Upper lobe of left lung (tissue), 6 donors: ENCODE data around the gene SMPD1. TPM values are rescaled to one million over a fixed set of nuclear protein-coding genes. Genes with fewer than 3 reads are reported as not detected.
"Not testable (repeated sequence)": the region's sequence is repeated elsewhere in the genome, so short reads cannot be mapped to it uniquely, and the experiment has no call there.

ENCODE experiments used
- ATAC-seq, 2 donors: fragments of 200-7000 bp; cut with Tn5 transposase; one replicate each; pipeline ENCODE4 v1.9.1; 2022; ENCODE audit warnings: mild to moderate bottlenecking in 2 of 2, moderate library complexity in 2 of 2; ENCODE audit not compliant: low FRiP score in 2 of 2
- DNase-seq, 2 donors: peaks; one replicate each; pipeline ENCODE4 v3.0.0-alpha.2; 2019 to 2020
- H3K27ac ChIP-seq, 4 donors: fragments of 200-600 bp; sonication (generic); one replicate each; pipeline ENCODE4 v1.5.1; 2016 to 2019
- H3K27me3 ChIP-seq, 4 donors: fragments of 200-600 bp; sonication (generic); one replicate each; pipeline ENCODE4 v1.5.1; 2017 to 2019
- H3K36me3 ChIP-seq, 4 donors: fragments of 200-600 bp; sonication (generic); one replicate each; pipeline ENCODE4 v1.5.1; 2016 to 2019
- H3K4me1 ChIP-seq, 4 donors: fragments of 200-600 bp; sonication (generic); one replicate each; pipeline ENCODE4 v1.5.1; 2018 to 2019
- H3K4me3 ChIP-seq, 4 donors: fragments of 200-600 bp; sonication (generic); one replicate each; pipeline ENCODE4 v1.5.1; 2017 to 2019; ENCODE audit warnings: mild to moderate bottlenecking in 2 of 4, moderate library complexity in 1 of 4
- H3K9me3 ChIP-seq, 4 donors: fragments of 200-600 bp; sonication (generic); one replicate each; pipeline ENCODE4 v1.5.1; 2018 to 2019
- CTCF ChIP-seq, 6 experiments: fragments of 450-650 bp in 4 of 6; fragments of 200-600 bp in 2 of 6; sonication (generic) in 2 of 6; IDR thresholded peaks; one replicate each; pipeline ENCODE4 v1.5.1; 2016 to 2019; ENCODE audit warnings: antibody characterized with exemption in 6 of 6
- EP300 ChIP-seq, 4 donors: sonication (generic); formaldehyde crosslinking; IDR thresholded peaks; one replicate each; pipeline ENCODE4 v1.5.1; 2017; ENCODE audit warnings: antibody characterized with exemption in 4 of 4, control low read depth in 2 of 4
- POLR2A ChIP-seq, 4 donors: fragments of 450-650 bp; IDR thresholded peaks; one replicate each; pipeline ENCODE4 v1.5.1; 2016 to 2017; ENCODE audit warnings: antibody characterized with exemption in 4 of 4, mild to moderate bottlenecking in 2 of 4
- POLR2AphosphoS5 ChIP-seq, 2 donors: sonication (generic); formaldehyde crosslinking; IDR thresholded peaks; one replicate each; pipeline ENCODE4 v1.5.1; 2017; ENCODE audit warnings: antibody characterized with exemption in 2 of 2
- WGBS, 2 donors: methylation state at CpG; one replicate each; pipeline ENCODE4 v1.1.5; 2017 to 2018; 5-methylcytosine and 5-hydroxymethylcytosine counted together
- total RNA-seq, 6 donors: library from RNA; depleted of rRNA in 4 of 6; stranded (reverse); fragments of >200 nt in 4 of 6; gene quantifications; one replicate each; pipeline versions ENCODE4 v1.1.0 to v1.2.1, GENCODE V29; 2016 to 2021
- donor health status: DM: no; HTN: no; CAD: no; lungs with moderate emphysema.
- donor health status: DM: no; HTN: yes; CAD: no; lungs with severe emphysema.

The SMPD1 gene
- total RNA-seq, 6 donors from 2014 or later = 25.3 to 62.9 (median 53.9) TPM

- no peak for ATAC-seq
- no peak for DNase-seq
- TF ChIP-seq POLR2AphosphoS5 (IDR thresholded peaks at IDR 0.05) (no peak), EP300 (IDR thresholded peaks at IDR 0.05) (no peak), CTCF (IDR thresholded peaks at IDR 0.05) (no peak)
- H3K4me1 ChIP-seq = peaks cover 29 to 43% (median 33%) of the 10 kb centered on the region in 4 donors
- 48 to 51% methylated on average over 12 of the region's 12 CpGs for WGBS, 2 donors
- H3K4me3 ChIP-seq = no peak overlapping the region
- H3K27ac ChIP-seq = peak overlapping the region; percentile 88 to 96 (median 92)
- no peaks in the 10 kb centered on the region for H3K9me3 ChIP-seq
- no peaks in the 10 kb centered on the region for H3K27me3 ChIP-seq
- H3K36me3 ChIP-seq = peaks cover 0 to 8% (median 0%) of the 10 kb centered on the region in 4 donors
Observed at GRCh38 chr11:6387811-6388599, 2.3 kb upstream of the SMPD1 start.

GRCh38 chr11:6388748-6389147, 1.5 kb upstream of the SMPD1 start:
- no peaks in the 10 kb centered on the region for H3K27me3 ChIP-seq
- ATAC-seq = no peak
- peaks cover 0 to 16% (median 2%) of the 10 kb centered on the region in 4 donors for H3K36me3 ChIP-seq
- no peak overlapping the region for H3K4me3 ChIP-seq
- H3K27ac ChIP-seq = peak overlapping the region; percentile 88 to 96 (median 92)
- WGBS, 2 donors = 89% methylated on average over 1 of the region's 1 CpG
- H3K9me3 ChIP-seq = no peaks in the 10 kb centered on the region
- DNase-seq = no peak
- no peak for TF ChIP-seq POLR2A (IDR thresholded peaks at IDR 0.05)
- no peak for TF ChIP-seq POLR2AphosphoS5 (IDR thresholded peaks at IDR 0.05)
- TF ChIP-seq EP300 (IDR thresholded peaks at IDR 0.05) = no peak
- TF ChIP-seq CTCF (IDR thresholded peaks at IDR 0.05) = no peak
- H3K4me1 ChIP-seq = peaks cover 29 to 49% (median 33%) of the 10 kb centered on the region in 4 donors

- Histone ChIP-seq H3K36me3 (peaks cover 3 to 35% (median 9%) of the 10 kb centered on the region in 4 donors), H3K4me1 (peaks cover 29 to 49% (median 33%) of the 10 kb centered on the region in 4 donors), H3K27ac (peak overlapping the region; percentile 88 to 96 (median 92)), H3K9me3 (no peaks in the 10 kb centered on the region), H3K4me3 (peak overlapping the region; percentile 68 to 88 (median 76)), H3K27me3 (no peaks in the 10 kb centered on the region)
- no peak for TF ChIP-seq POLR2A (IDR thresholded peaks at IDR 0.05)
- no peak for TF ChIP-seq CTCF (IDR thresholded peaks at IDR 0.05)
- TF ChIP-seq EP300 (IDR thresholded peaks at IDR 0.05) = no peak
- no peak for TF ChIP-seq POLR2AphosphoS5 (IDR thresholded peaks at IDR 0.05)
- ATAC-seq (no peak), DNase-seq (peak; percentile 25 to 38)
- 35 to 42% methylated on average over 4 to 16 of the region's 19 CpGs for WGBS, 2 donors
Observed at GRCh38 chr11:6390718-6391469, 620 bp downstream of the SMPD1 start.

- DNase-seq (peak in 1 of 2 donors; percentile 81), ATAC-seq (no peak)
- Histone ChIP-seq H3K4me1 (peaks cover 29 to 49% (median 33%) of the 10 kb centered on the region in 4 donors), H3K27ac (peak overlapping the region; percentile 88 to 96 (median 92)), H3K4me3 (peak overlapping the region in 3 of 4 donors; percentile 68 to 88 (median 83)), H3K36me3 (peaks cover 3 to 35% (median 9%) of the 10 kb centered on the region in 4 donors), H3K9me3 (no peaks in the 10 kb centered on the region), H3K27me3 (no peaks in the 10 kb centered on the region)
- 94 to 97% methylated on average over 6 to 12 of the region's 18 CpGs for WGBS, 2 donors
- TF ChIP-seq CTCF (IDR thresholded peaks at IDR 0.05) (no peak), POLR2AphosphoS5 (IDR thresholded peaks at IDR 0.05) (no peak), POLR2A (IDR thresholded peaks at IDR 0.05) (no peak), EP300 (IDR thresholded peaks at IDR 0.05) (no peak)
Observed at GRCh38 chr11:6391537-6392134, 1.4 kb downstream of the SMPD1 start.

GRCh38 chr11:6392251-6392650, 2.0 kb downstream of the SMPD1 start:
- H3K9me3 ChIP-seq, H3K27me3 ChIP-seq, DNase-seq, ATAC-seq, H3K4me3 ChIP-seq, H3K27ac ChIP-seq: not testable (repeated sequence)
- 93 to 96% methylated on average over 4 of the region's 4 CpGs for WGBS, 2 donors
- Histone ChIP-seq H3K4me1 (peaks cover 30 to 49% (median 34%) of the 10 kb centered on the region in 4 donors), H3K36me3 (peaks cover 3 to 35% (median 9%) of the 10 kb centered on the region in 4 donors)
